HepG2 (cell line): ENCODE results near the gene ATG16L1. TPM values are rescaled to one million over a fixed set of nuclear protein-coding genes. Genes with fewer than 3 reads are reported as not detected.

ENCODE experiments used
- ATAC-seq: fragments of 200-7000 bp; cut with Tn5 transposase; 3 replicates; pipeline ENCODE4 v1.9.1; 2020; ENCODE audit warnings: mild to moderate bottlenecking, moderate library complexity
- BruUV-seq: library from RNA; stranded (reverse); fragments of 400-500 nt; replicated peaks from 2 replicates; lab custom pipeline; 2021; lab: Mats Ljungman, UMichigan
- CTCF ChIA-PET: fragments of 300-600 bp; formaldehyde crosslinking; extraction: SDS; loops from one replicate; lab custom pipeline; 2021; ENCODE audit warnings: low total read pairs, inconsistent platforms, low intra/inter-chr PET ratio; lab: Yijun Ruan, JAX
- POLR2A ChIA-PET: fragments of 350-600 bp; sonication (Branson Sonifier 250); formaldehyde crosslinking; loops from one replicate; lab custom pipeline; 2020; ENCODE audit warnings: antibody characterized with exemption, inconsistent platforms; lab: Yijun Ruan, JAX
- DNase-seq: peaks from one replicate; pipeline ENCODE4 v3.0.0-alpha.2; 2015; ENCODE audit warnings: low spot score
- FAIRE-seq: peaks from 3 replicates; lab custom pipeline; 2011; peaks lifted over from hg19 to GRCh38; lab: Jason Lieb, UNC
- H2AFZ ChIP-seq: one replicate; pipeline ENCODE4 v1.6.1; 2011; ENCODE audit warnings: low read length, inconsistent platforms
- H3K27ac ChIP-seq: fragments of 300-600 bp; 3 replicates; pipeline ENCODE4 v1.8.0; 2011; ENCODE audit warnings: mixed run types, mild to moderate bottlenecking, mixed read lengths, low read length, inconsistent platforms; ENCODE audit not compliant: insufficient read depth; ENCODE audit errors: extremely low read length
- H3K27me3 ChIP-seq, 2 experiments: fragments of 200-600 bp in 1 of 2; 2 replicates in 1 of 2; 3 replicates in 1 of 2; pipeline versions ENCODE4 v1.6.0 to v1.8.0; 2011; ENCODE audit warnings: low read length in 2 of 2, mild to moderate bottlenecking in 2 of 2, moderate library complexity in 2 of 2, inconsistent platforms in 1 of 2; ENCODE audit not compliant: insufficient read depth in 2 of 2, control insufficient read depth in 1 of 2
- H3K36me3 ChIP-seq, 2 experiments: fragments of 200-600 bp in 1 of 2; replicated peaks in 1 of 2; 2 replicates in 1 of 2; 3 replicates in 1 of 2; pipeline versions ENCODE4 v1.5.1 to v1.8.0; 2011; ENCODE audit warnings: low read length in 2 of 2, inconsistent platforms in 1 of 2; ENCODE audit not compliant: insufficient read depth in 2 of 2, control insufficient read depth in 1 of 2
- H3K4me1 ChIP-seq: 2 replicates; pipeline ENCODE4 v1.5.1; 2012; ENCODE audit warnings: low read length, inconsistent platforms; ENCODE audit not compliant: insufficient read depth
- H3K4me2 ChIP-seq: 2 replicates; pipeline ENCODE4 v1.6.0; 2011; ENCODE audit warnings: low read depth, low read length, inconsistent platforms
- H3K4me3 ChIP-seq, 3 experiments: fragments of 200-600 bp in 1 of 3; sonication (generic), shearing (Covaris generic) in 1 of 3; replicated peaks in 1 of 3; 2 replicates each; pipeline ENCODE4 v1.5.1; 2011 to 2016; ENCODE audit warnings: low read length in 3 of 3, inconsistent platforms in 2 of 3, low read depth in 2 of 3, mild to moderate bottlenecking in 2 of 3, control low read depth in 1 of 3, mixed read lengths in 1 of 3; ENCODE audit not compliant: insufficient read depth in 1 of 3
- H3K79me2 ChIP-seq: one replicate; pipeline ENCODE4 v1.6.1; 2011; ENCODE audit warnings: low read length, inconsistent platforms; ENCODE audit not compliant: insufficient read depth
- H3K9ac ChIP-seq: 2 replicates; pipeline ENCODE4 v1.6.0; 2011; ENCODE audit warnings: mild to moderate bottlenecking, low read depth, low read length, inconsistent platforms; ENCODE audit not compliant: insufficient read depth
- H3K9me3 ChIP-seq: 2 replicates; pipeline ENCODE4 v1.5.1; 2012; ENCODE audit warnings: mild to moderate bottlenecking, low read length
- H4K20me1 ChIP-seq: 2 replicates; pipeline ENCODE4 v1.6.0; 2011; ENCODE audit warnings: inconsistent platforms, mild to moderate bottlenecking, low read length, moderate library complexity; ENCODE audit not compliant: insufficient read depth
- CEBPB ChIP-seq: IDR thresholded peaks from 2 replicates; pipeline ENCODE4 v1.6.1; 2011; ENCODE audit warnings: low read depth, low read length, improper control_type of control experiment, borderline replicate concordance
- CERS6 ChIP-seq: sonication (generic); formaldehyde crosslinking; IDR thresholded peaks from 2 replicates; pipeline ENCODE4 v1.5.0; 2020; ENCODE audit warnings: missing genetic modification reagents
- CHD4 ChIP-seq: fragments of 200-600 bp; sonication (generic); IDR thresholded peaks from 2 replicates; pipeline ENCODE4 v1.7.0; 2017; ENCODE audit warnings: mild to moderate bottlenecking, low read length, borderline replicate concordance
- DR1 ChIP-seq: sonication (generic); formaldehyde crosslinking; IDR thresholded peaks from 2 replicates; pipeline ENCODE4 v1.8.0; 2021; ENCODE audit warnings: mild to moderate bottlenecking, missing genetic modification reagents, inconsistent platforms
- EEA1 ChIP-seq: sonication (generic); formaldehyde crosslinking; IDR thresholded peaks from 2 replicates; pipeline ENCODE4 v1.5.1; 2020; ENCODE audit warnings: mild to moderate bottlenecking, missing genetic modification reagents, borderline replicate concordance
- FOXO4 ChIP-seq: sonication (generic); formaldehyde crosslinking; conservative IDR thresholded peaks from 2 replicates; pipeline ENCODE4 v1.8.1; 2023; ENCODE audit warnings: missing genetic modification reagents
- JARID2 ChIP-seq: sonication (generic); formaldehyde crosslinking; IDR thresholded peaks from 2 replicates; pipeline ENCODE4 v1.8.1; 2023; ENCODE audit warnings: missing genetic modification reagents, inconsistent platforms; ENCODE audit not compliant: insufficient replicate concordance
- MATR3 ChIP-seq: sonication (generic); formaldehyde crosslinking; IDR thresholded peaks from 2 replicates; pipeline ENCODE4 v1.4.0; 2020; ENCODE audit warnings: missing genetic modification reagents
- NCOA1 ChIP-seq: sonication (generic); formaldehyde crosslinking; IDR thresholded peaks from 2 replicates; pipeline ENCODE4 v1.9.0; 2021; ENCODE audit warnings: missing genetic modification reagents
- PLSCR1 ChIP-seq: sonication (generic); formaldehyde crosslinking; IDR thresholded peaks from 2 replicates; pipeline ENCODE4 v1.5.0; 2020; ENCODE audit warnings: missing genetic modification reagents, mild to moderate bottlenecking, borderline replicate concordance
- SALL1 ChIP-seq: sonication (generic); formaldehyde crosslinking; IDR thresholded peaks from 2 replicates; pipeline ENCODE4 v1.8.0; 2022; ENCODE audit warnings: mild to moderate bottlenecking, missing genetic modification reagents
- SP140L ChIP-seq: sonication (generic); formaldehyde crosslinking; IDR thresholded peaks from 2 replicates; pipeline ENCODE4 v1.4.0; 2020; ENCODE audit warnings: missing genetic modification reagents, borderline replicate concordance
- ZNF704 ChIP-seq: sonication (generic); formaldehyde crosslinking; IDR thresholded peaks from 2 replicates; pipeline ENCODE4 v1.8.1; 2023; ENCODE audit warnings: mild to moderate bottlenecking, inconsistent platforms, moderate library complexity, missing genetic modification reagents, borderline replicate concordance
- ZNF746 ChIP-seq: sonication (generic); formaldehyde crosslinking; IDR thresholded peaks from 2 replicates; pipeline ENCODE4 v1.8.0; 2022; ENCODE audit warnings: mild to moderate bottlenecking, missing genetic modification reagents
- ZSCAN21 ChIP-seq: sonication (generic); formaldehyde crosslinking; IDR thresholded peaks from 2 replicates; pipeline ENCODE4 v1.8.0; 2022; ENCODE audit warnings: mild to moderate bottlenecking, missing genetic modification reagents, moderate library complexity, borderline replicate concordance
- WGBS: methylation state at CpG from one replicate; pipeline ENCODE4 v1.1.6; 2017; ENCODE audit warnings: low lambda C conversion rate; 5-methylcytosine and 5-hydroxymethylcytosine counted together
- in situ Hi-C: cut with HindIII; loops from 2 replicates; pipeline ENCODE4 v1.10.0; 2017; ENCODE audit warnings: low pct_unique_long_range_greater_than_20kb; ENCODE audit not compliant: extremely low pct_ligation_motif_present
- intact Hi-C: fragments of 100-400 bp; cut with micrococcal nuclease; formaldehyde crosslinking; loops from one replicate; pipeline ENCODE4 v1.10.0; 2022; ENCODE audit not compliant: unreplicated experiment
- polyA plus RNA-seq, 8 experiments: library from polyadenylated mRNA; depleted of rRNA in 3 of 8; stranded (reverse) in 7 of 8; unstranded in 1 of 8; fragments of >200 nt; fragmentation: Illumina TruSeq in 4 of 8; extraction: Trizol in 4 of 8; gene quantifications; 2 replicates each; pipeline versions ENCODE4 v1.2.1 to v1.2.3, GENCODE V29; 2011 to 2016; ENCODE audit warnings: low read depth in 4 of 8, missing spikeins in 1 of 8, mixed read lengths in 1 of 8; ENCODE audit not compliant: insufficient read depth in 1 of 8
- total RNA-seq, 5 experiments: library from RNA; depleted of rRNA; stranded (reverse); fragments of >200 nt; fragmentation: Illumina TruSeq; extraction: Trizol; gene quantifications; 2 replicates each; pipeline ENCODE4 v1.2.3, GENCODE V29; 2016; ENCODE audit warnings: low read depth in 1 of 5

The ATG16L1 gene
- total and polyA plus RNA-seq, 2 of the 13 experiments (the other 11 are each of a cell fraction or from before 2014, with no cell fraction given): 26.0 to 51.7 TPM

GRCh38 chr2:233339427-233339826 is 88.0 kb downstream of the ATG16L1 start:
- Histone ChIP-seq H2AFZ (no peak overlapping the region), H3K4me2 (no peak overlapping the region), H3K4me3 (no peak overlapping the region), H3K27ac (no peak overlapping the region), H3K9me3 (no peaks in the 10 kb centered on the region), H3K36me3 (no peaks in the 10 kb centered on the region), H3K9ac (no peak overlapping the region), H3K4me1 (peaks cover 42% of the 10 kb centered on the region), H3K27me3 (peaks cover 0 to 4% of the 10 kb centered on the region in 2 experiments; a peak in 2 of 5 replicates), H3K79me2 (no peaks in the 10 kb centered on the region), H4K20me1 (no peaks in the 10 kb centered on the region)
- FAIRE-seq (no peak), ATAC-seq (no peak), DNase-seq (no peak)
- ChIA-PET POLR2A (no interaction called here), CTCF (no interaction called here)
- no TSS peak for BruUV-seq
- WGBS: 5% methylated on average over 3 of the region's 3 CpGs
- TF ChIP-seq FOXO4 (CRISPR knock-in tag): no peak
- TF ChIP-seq CEBPB: peak; percentile 41; the same call in 1 of the 2 replicates
- intact Hi-C loops (no loop called here), in situ Hi-C loops (no loop called here)

GRCh38 chr2:233341296-233341695 is 89.8 kb downstream of the ATG16L1 start:
- POLR2A ChIA-PET: no interaction called here
- no peak for ATAC-seq
- H3K9me3 ChIP-seq: no peaks in the 10 kb centered on the region
- no peak for TF ChIP-seq DR1 (CRISPR knock-in tag)
- no peak for TF ChIP-seq ZSCAN21 (CRISPR knock-in tag)
- TF ChIP-seq CHD4: no peak
- no peak for TF ChIP-seq ZNF704 (CRISPR knock-in tag)
- TF ChIP-seq SP140L: no peak
- no peak for TF ChIP-seq ZNF746 (CRISPR knock-in tag)
- TF ChIP-seq MATR3: no peak
- no peak for TF ChIP-seq CERS6 (CRISPR knock-in tag)
- TF ChIP-seq SALL1: no peak
- no peak for TF ChIP-seq PLSCR1
- TF ChIP-seq JARID2: no peak
- TF ChIP-seq NCOA1 (CRISPR knock-in tag): no peak
- TF ChIP-seq EEA1 (CRISPR knock-in tag): no peak

More at GRCh38 chr2:233341296-233341695, 89.8 kb downstream of the ATG16L1 start:
- no peak for DNase-seq
- no peak for FAIRE-seq
- Histone ChIP-seq H2AFZ (no peak overlapping the region), H3K27me3 (peaks cover 0 to 4% of the 10 kb centered on the region in 2 experiments; a peak in 2 of 5 replicates), H3K4me3 (no peak overlapping the region), H3K4me2 (no peak overlapping the region), H3K27ac (no peak overlapping the region), H3K79me2 (no peaks in the 10 kb centered on the region), H3K36me3 (no peaks in the 10 kb centered on the region), H3K4me1 (peaks cover 57% of the 10 kb centered on the region), H3K9ac (no peak overlapping the region), H4K20me1 (no peaks in the 10 kb centered on the region)
- intact Hi-C loops (no loop called here), in situ Hi-C loops (no loop called here)
- CTCF ChIA-PET: no interaction called here
- 94% methylated on average over 3 of the region's 3 CpGs for WGBS
- BruUV-seq: no TSS peak
